LHCN-M2 (cell line): ENCODE data around the gene GIMAP8. TPM values are rescaled to one million over a fixed set of nuclear protein-coding genes. Genes with fewer than 3 reads are reported as not detected.
"Not testable (repeated sequence)": the region's sequence is repeated elsewhere in the genome, so short reads cannot be mapped to it uniquely, and the experiment has no call there.

Experiments
- DNase-seq: peaks from one replicate; pipeline ENCODE4 v3.0.0-alpha.2; 2012; ENCODE audit warnings: low read depth
- total RNA-seq: library from RNA; depleted of rRNA; stranded (reverse); fragments of >200 nt; gene quantifications from 2 replicates; pipeline ENCODE4 v1.2.3, GENCODE V29; 2014

The GIMAP8 gene
- total RNA-seq, 1 experiment from 2014 or later: not detected

GRCh38 chr7:150464962-150465361, 14.5 kb downstream of the GIMAP8 start:
- DNase-seq: no peak

- DNase-seq: no peak
These were observed 15.0 kb downstream of the GIMAP8 start for GRCh38 chr7:150465414-150465813.

GRCh38 chr7:150466477-150466876, 16.0 kb downstream of the GIMAP8 start:
- no peak for DNase-seq

GRCh38 chr7:150468241-150468640, 17.8 kb downstream of the GIMAP8 start:
- no peak for DNase-seq

- DNase-seq: no peak
These were observed 21.5 kb downstream of the GIMAP8 start for GRCh38 chr7:150471886-150472285.

- DNase-seq: no peak
These were observed 23.5 kb downstream of the GIMAP8 start for GRCh38 chr7:150473902-150474301.

GRCh38 chr7:150476285-150476684, 25.9 kb downstream of the GIMAP8 start:
- no peak for DNase-seq

GRCh38 chr7:150476819-150477631, 26.6 kb downstream of the GIMAP8 start:
- no peak for DNase-seq

GRCh38 chr7:150479023-150479716, 28.7 kb downstream of the GIMAP8 start:
- no peak for DNase-seq

GRCh38 chr7:150481186-150481920, 30.9 kb downstream of the GIMAP8 start:
- DNase-seq: no peak

- DNase-seq: no peak
These were observed 31.5 kb downstream of the GIMAP8 start for GRCh38 chr7:150481922-150482321.

GRCh38 chr7:150483514-150483913, 33.1 kb downstream of the GIMAP8 start:
- not testable (repeated sequence) for DNase-seq

GRCh38 chr7:150484071-150484470, 33.6 kb downstream of the GIMAP8 start:
- not testable (repeated sequence) for DNase-seq

GRCh38 chr7:150487625-150488024, 37.2 kb downstream of the GIMAP8 start:
- no peak for DNase-seq

- DNase-seq: no peak
These were observed 39.4 kb downstream of the GIMAP8 start for GRCh38 chr7:150489782-150490181.

- not testable (repeated sequence) for DNase-seq
These were observed 43.0 kb downstream of the GIMAP8 start for GRCh38 chr7:150493442-150493841.

GRCh38 chr7:150502519-150502918, 52.1 kb downstream of the GIMAP8 start:
- no peak for DNase-seq

- DNase-seq: no peak
These were observed 52.7 kb downstream of the GIMAP8 start for GRCh38 chr7:150503155-150503554.

GRCh38 chr7:150503581-150503980, 53.2 kb downstream of the GIMAP8 start:
- no peak for DNase-seq

GRCh38 chr7:150507947-150508602, 57.6 kb downstream of the GIMAP8 start:
- no peak for DNase-seq

GRCh38 chr7:150511048-150511447, 60.6 kb downstream of the GIMAP8 start:
- no peak for DNase-seq

GRCh38 chr7:150513758-150514157, 63.3 kb downstream of the GIMAP8 start:
- no peak for DNase-seq
